SK-N-SH (cell line): ENCODE measurements around the gene RMND1. TPM values are rescaled to one million over a fixed set of nuclear protein-coding genes. Genes with fewer than 3 reads are reported as not detected.

Source experiments
- CTCF ChIA-PET: fragments of 300-600, 350-600 bp; formaldehyde crosslinking; extraction: SDS; loops from one replicate; lab custom pipeline; 2021; lab: Yijun Ruan, JAX
- POLR2A ChIA-PET: fragments of 350-600 bp; sonication (Branson Sonifier 250); formaldehyde crosslinking; extraction: SDS; loops from one replicate; lab custom pipeline; 2020; ENCODE audit warnings: antibody characterized with exemption, inconsistent platforms; lab: Yijun Ruan, JAX
- DNase-seq: peaks from one replicate; pipeline ENCODE4 v3.0.0; 2012
- H2AFZ ChIP-seq: fragments of 200-600 bp; sonication (generic); 2 replicates; pipeline ENCODE4 v1.8.1; 2016; ENCODE audit warnings: antibody characterized with exemption, mild to moderate bottlenecking, low read depth
- H3F3A ChIP-seq: fragments of 200-600 bp; sonication (generic); replicated peaks from 2 replicates; pipeline ENCODE3; 2016; ENCODE audit warnings: antibody characterized with exemption, mild to moderate bottlenecking; ENCODE audit not compliant: insufficient read depth
- H3K27ac ChIP-seq, 2 experiments: fragments of 200-500 bp in 1 of 2; fragments of 200-600 bp in 1 of 2; sonication (Bioruptor generic) in 1 of 2; sonication (generic), shearing (Covaris generic) in 1 of 2; 2 replicates each; pipeline versions ENCODE4 v1.5.1 to v1.6.1; 2014 to 2016; ENCODE audit warnings: low read depth in 2 of 2, inconsistent platforms in 1 of 2, low read length in 1 of 2, mild to moderate bottlenecking in 1 of 2, mixed read lengths in 1 of 2
- H3K27me3 ChIP-seq: fragments of 200-600 bp; sonication (generic), shearing (Covaris generic); 2 replicates; pipeline ENCODE4 v1.6.1; 2016; ENCODE audit warnings: mixed run types; ENCODE audit not compliant: insufficient read depth
- H3K36me3 ChIP-seq, 2 experiments: fragments of 200-500 bp in 1 of 2; fragments of 200-600 bp in 1 of 2; sonication (Bioruptor generic) in 1 of 2; sonication (generic) in 1 of 2; replicated peaks in 1 of 2; 2 replicates each; pipeline versions ENCODE3 to v1.5.1; 2014 to 2016; ENCODE audit warnings: low read length in 1 of 2, mild to moderate bottlenecking in 1 of 2; ENCODE audit not compliant: insufficient read depth in 2 of 2, control insufficient read depth in 1 of 2
- H3K4me1 ChIP-seq, 2 experiments: fragments of 200-500 bp in 1 of 2; fragments of 200-600 bp in 1 of 2; sonication (Bioruptor generic) in 1 of 2; sonication (generic), shearing (Covaris generic) in 1 of 2; 2 replicates each; pipeline versions ENCODE4 v1.5.1 to v1.6.1; 2014 to 2016; ENCODE audit warnings: low read depth in 1 of 2, low read length in 1 of 2, mixed run types in 1 of 2; ENCODE audit not compliant: insufficient read depth in 2 of 2, control insufficient read depth in 1 of 2
- H3K4me2 ChIP-seq: fragments of 200-600 bp; sonication (generic), shearing (Covaris generic); 2 replicates; pipeline ENCODE4 v1.6.1; 2017; ENCODE audit warnings: mixed run types
- H3K4me3 ChIP-seq, 2 experiments: fragments of 200-500 bp in 1 of 2; fragments of 200-600 bp in 1 of 2; sonication (Bioruptor generic) in 1 of 2; sonication (generic), shearing (Covaris generic) in 1 of 2; 2 replicates each; pipeline versions ENCODE4 v1.5.1 to v1.8.1; 2014 to 2016; ENCODE audit warnings: low read depth in 2 of 2, inconsistent platforms in 1 of 2, low read length in 1 of 2, mild to moderate bottlenecking in 1 of 2, mixed read lengths in 1 of 2, moderate library complexity in 1 of 2
- H3K79me2 ChIP-seq: fragments of 200-600 bp; sonication (generic); 2 replicates; pipeline ENCODE4 v1.8.1; 2017; ENCODE audit warnings: mild to moderate bottlenecking; ENCODE audit not compliant: insufficient read depth
- H3K9ac ChIP-seq: fragments of 200-600 bp; sonication (generic); 2 replicates; pipeline ENCODE4 v1.6.1; 2017; ENCODE audit warnings: mixed run types
- H3K9me2 ChIP-seq: fragments of 200-600 bp; sonication (generic); 2 replicates; pipeline ENCODE4 v1.6.1; 2017; ENCODE audit warnings: mixed run types
- H3K9me3 ChIP-seq: fragments of 200-600 bp; sonication (generic); 2 replicates; pipeline ENCODE4 v1.6.1; 2017; ENCODE audit warnings: mixed run types, mild to moderate bottlenecking, moderate library complexity
- H4K20me1 ChIP-seq: fragments of 200-600 bp; sonication (generic); 2 replicates; pipeline ENCODE4 v1.6.1; 2017; ENCODE audit warnings: mild to moderate bottlenecking, mixed run types; ENCODE audit not compliant: insufficient read depth
- CHD2 ChIP-seq: fragments of 150-350 bp; IDR thresholded peaks from 2 replicates; pipeline ENCODE4 v1.6.1; 2018; ENCODE audit warnings: low read length; ENCODE audit not compliant: partially characterized antibody
- CTCF ChIP-seq: fragments of 200-600 bp; sonication (generic); IDR thresholded peaks from 2 replicates; pipeline ENCODE4 v1.6.1; 2017; ENCODE audit warnings: antibody characterized with exemption, mild to moderate bottlenecking, moderate library complexity
- ELF1 ChIP-seq: IDR thresholded peaks from 2 replicates; pipeline ENCODE4 v1.4.0; 2012
- EZH2phosphoT487 ChIP-seq: fragments of 200-600 bp; sonication (generic); IDR thresholded peaks from 2 replicates; pipeline ENCODE4 v1.6.1; 2017; ENCODE audit warnings: low read depth, mixed run types, mild to moderate bottlenecking, antibody characterized with exemption, moderate library complexity, borderline replicate concordance
- FOSL2 ChIP-seq: IDR thresholded peaks from 2 replicates; pipeline ENCODE4 v1.4.0; 2012; ENCODE audit warnings: low read depth, mild to moderate bottlenecking, moderate library complexity, borderline replicate concordance
- GABPA ChIP-seq: IDR thresholded peaks from 2 replicates; pipeline ENCODE4 v1.4.0; 2012; ENCODE audit warnings: low read depth, mild to moderate bottlenecking
- GATA2 ChIP-seq: sonication (generic); formaldehyde crosslinking; IDR thresholded peaks from 2 replicates; pipeline ENCODE4 v1.5.0; 2020; ENCODE audit warnings: mild to moderate bottlenecking, missing genetic modification reagents
- IRF3 ChIP-seq: fragments of 150-350 bp; IDR thresholded peaks from 2 replicates; pipeline ENCODE4 v1.6.1; 2016; ENCODE audit warnings: mild to moderate bottlenecking, low read depth, low read length
- MEF2A ChIP-seq: IDR thresholded peaks from 2 replicates; pipeline ENCODE4 v1.4.0; 2012; ENCODE audit warnings: low read depth, borderline replicate concordance
- NFIC ChIP-seq: IDR thresholded peaks from 2 replicates; pipeline ENCODE4 v1.4.0; 2012; ENCODE audit warnings: borderline replicate concordance
- RCOR1 ChIP-seq: fragments of 150-350 bp; IDR thresholded peaks from 2 replicates; pipeline ENCODE4 v1.6.1; 2017; ENCODE audit warnings: antibody characterized with exemption, low read length
- RFX5 ChIP-seq: IDR thresholded peaks from 2 replicates; pipeline ENCODE4 v1.6.1; 2012; ENCODE audit warnings: mild to moderate bottlenecking, improper control_type of control experiment, low read length
- RXRA ChIP-seq: IDR thresholded peaks from 2 replicates; pipeline ENCODE4 v1.4.0; 2012; ENCODE audit warnings: low read depth, mild to moderate bottlenecking, borderline replicate concordance
- SIN3A ChIP-seq: IDR thresholded peaks from 2 replicates; pipeline ENCODE4 v1.6.1; 2012; ENCODE audit warnings: low read depth, mild to moderate bottlenecking, low read length, moderate library complexity, borderline replicate concordance
- SMC3 ChIP-seq: IDR thresholded peaks from 2 replicates; pipeline ENCODE4 v1.6.1; 2012; ENCODE audit warnings: low read depth, low read length, improper control_type of control experiment
- TAF1 ChIP-seq: IDR thresholded peaks from 2 replicates; pipeline ENCODE4 v1.6.1; 2012; ENCODE audit warnings: low read depth, mild to moderate bottlenecking, low read length, moderate library complexity, borderline replicate concordance
- USF2 ChIP-seq: fragments of 150-350 bp; IDR thresholded peaks from 2 replicates; pipeline ENCODE4 v1.6.1; 2017; ENCODE audit warnings: antibody characterized with exemption, low read length, low read depth, borderline replicate concordance
- YY1 ChIP-seq: IDR thresholded peaks from 2 replicates; pipeline ENCODE4 v1.4.0; 2012; ENCODE audit warnings: low read depth, mild to moderate bottlenecking
- WGBS: methylation state at CpG from one replicate; pipeline ENCODE4 v1.1.6; 2017; ENCODE audit warnings: low lambda C conversion rate; 5-methylcytosine and 5-hydroxymethylcytosine counted together
- polyA plus RNA-seq, 3 experiments: library from polyadenylated mRNA; depleted of rRNA; stranded (reverse); fragments of >200 nt; gene quantifications; 2 replicates each; pipeline ENCODE4 v1.2.3, GENCODE V29; 2012

RMND1 gene
- polyA plus RNA-seq, 1 of the 3 experiments (the other 2 are of a cell fraction), result 14.8 TPM

DNA sequence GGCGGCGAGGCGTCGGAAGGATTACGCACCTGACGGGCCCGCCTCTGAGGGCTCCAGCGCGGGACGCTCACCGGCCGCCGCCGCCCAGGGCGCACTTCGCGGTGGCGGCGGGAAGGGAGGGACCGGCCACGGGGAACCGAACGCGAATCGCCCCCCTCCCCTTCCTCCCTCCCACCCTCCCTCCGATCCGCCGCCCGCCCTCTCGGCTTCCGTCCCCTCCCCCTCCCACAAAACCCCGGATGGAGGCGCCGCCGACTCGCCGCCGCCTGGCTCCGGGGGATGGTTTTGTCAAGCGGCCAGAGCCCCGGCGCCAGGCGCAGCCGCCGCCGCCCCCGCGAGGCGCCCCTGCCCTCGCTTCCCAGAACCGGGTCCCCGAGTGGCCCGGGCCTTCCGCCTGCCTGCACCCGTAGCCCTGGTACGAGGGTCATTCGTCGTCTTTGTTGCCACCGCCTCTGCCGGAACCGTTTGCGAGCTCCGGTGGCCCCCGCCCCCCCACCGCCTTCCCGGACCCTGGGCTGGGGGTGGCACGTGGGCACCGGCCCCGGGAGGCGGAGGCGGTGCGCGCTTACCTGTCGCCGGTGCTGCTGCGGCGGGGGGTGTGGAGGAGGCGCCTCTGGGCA lies 61.0 kb downstream of the RMND1 start:
- Histone ChIP-seq H2AFZ (no peak overlapping the region), H3K9ac (peak overlapping the region; percentile 95), H3K36me3 (peaks cover 4 to 14% of the 10 kb centered on the region in 2 experiments), H3K4me3 (peak overlapping the region; percentile 76 to 92), H4K20me1 (peaks cover 43% of the 10 kb centered on the region), H3K4me1 (peaks cover 25 to 31% of the 10 kb centered on the region in 2 experiments)
- POLR2A ChIA-PET, result interaction anchor here (1.0 to 1.7 kb wide), 2 partner anchors 33 to 61 kb away, joined by 3 to 10 read pairs; partner anchors contain the start of gene RMND1
- 0% methylated on average over 3 of the region's 78 CpGs for WGBS
- CTCF ChIA-PET, result interaction anchor here (1.8 to 2.6 kb wide), 2 partner anchors 15 to 499 kb away, joined by 8 to 9 read pairs; no protein-coding TSS in a partner anchor
- TF ChIP-seq YY1 (no peak), RXRA (no peak), EZH2phosphoT487 (no peak), TAF1 (no peak; the same call in 1 of the 2 replicates), USF2 (no peak), CHD2 (no peak), FOSL2 (no peak), NFIC (no peak), MEF2A (no peak), GABPA (no peak), CTCF (no peak)
- TF ChIP-seq, all 33 proteins: peak for 0
- peak; percentile 92 for DNase-seq
- Histone ChIP-seq H3K27me3 (no peaks in the 10 kb centered on the region), H3K27ac (peak overlapping the region; percentile 98 to 99), H3F3A (peaks cover 25% of the 10 kb centered on the region), H3K9me3 (no peaks in the 10 kb centered on the region; the same call in 1 of the 2 replicates), H3K4me2 (peak overlapping the region; percentile 97), H3K79me2 (peaks cover 80% of the 10 kb centered on the region), H3K9me2 (no peaks in the 10 kb centered on the region)

GRCh38 chr6:151390276-151390850 lies 61.6 kb downstream of the RMND1 start:
- 0% methylated on average over 12 of the region's 79 CpGs for WGBS
- DNase-seq, result peak; percentile 98
- H3K9me2 ChIP-seq, result no peaks in the 10 kb centered on the region
- H3K4me3 ChIP-seq, result peak overlapping the region; percentile 86 to 92; a peak in 3 of 4 replicates
- peaks cover 37% of the 10 kb centered on the region for H4K20me1 ChIP-seq
- peaks cover 4 to 11% of the 10 kb centered on the region in 2 experiments for H3K36me3 ChIP-seq
- H3K27ac ChIP-seq, result peak overlapping the region; percentile 98 to 99
- peaks cover 25% of the 10 kb centered on the region for H3F3A ChIP-seq
- H3K79me2 ChIP-seq, result peaks cover 80% of the 10 kb centered on the region
- no peaks in the 10 kb centered on the region; the same call in 1 of the 2 replicates for H3K9me3 ChIP-seq
- H3K4me1 ChIP-seq, result peaks cover 23 to 31% of the 10 kb centered on the region in 2 experiments
- no peak overlapping the region for H2AFZ ChIP-seq
- no peaks in the 10 kb centered on the region for H3K27me3 ChIP-seq
- H3K4me2 ChIP-seq, result peak overlapping the region; percentile 97; the same call in 1 of the 2 replicates
- ChIA-PET CTCF (interaction anchor here (1.3 to 2.6 kb wide), 5 partner anchors 15 to 524 kb away, joined by 4 to 9 read pairs (median 7); partner anchors contain the start of gene MTHFD1L), POLR2A (interaction anchor here (1.0 to 1.7 kb wide), 4 partner anchors 12 to 62 kb away, joined by 3 to 10 read pairs (median 4); partner anchors contain the start of gene RMND1)
- H3K9ac ChIP-seq, result peak overlapping the region; percentile 99
- TF ChIP-seq SMC3 (no peak), USF2 (no peak), IRF3 (no peak), RFX5 (no peak), ELF1 (no peak), CHD2 (peak; percentile 99), GATA2 (CRISPR knock-in tag) (no peak), RCOR1 (no peak), TAF1 (peak; percentile 88; the same call in 1 of the 2 replicates), SIN3A (peak; percentile 87)
